Choroid plexus epithelial cell (primary cell): ENCODE results near the gene ANGPTL2.
"Not testable (repeated sequence)": the region's sequence is repeated elsewhere in the genome, so short reads cannot be mapped to it uniquely, and the experiment has no call there.

Source experiments
- DNase-seq: peaks from one replicate; pipeline ENCODE4 v3.0.0-alpha.2; 2010; ENCODE audit warnings: low read depth
- H3K4me3 ChIP-seq: 2 replicates; pipeline ENCODE4 v1.5.1; 2011; ENCODE audit warnings: low read depth, mild to moderate bottlenecking, control low read depth, low read length, moderate library complexity
- TF ChIP-seq, protein P1 (sequence below): conservative IDR thresholded peaks from 2 replicates; pipeline ENCODE4 v1.5.1; 2011; ENCODE audit warnings: low read depth, mild to moderate bottlenecking, control low read depth, inconsistent platforms, low read length, moderate library complexity

Gene ANGPTL2

GRCh38 chr9:127147251-127147650 is 24.8 kb upstream of the ANGPTL2 start:
- TF ChIP-seq, protein P1, sequence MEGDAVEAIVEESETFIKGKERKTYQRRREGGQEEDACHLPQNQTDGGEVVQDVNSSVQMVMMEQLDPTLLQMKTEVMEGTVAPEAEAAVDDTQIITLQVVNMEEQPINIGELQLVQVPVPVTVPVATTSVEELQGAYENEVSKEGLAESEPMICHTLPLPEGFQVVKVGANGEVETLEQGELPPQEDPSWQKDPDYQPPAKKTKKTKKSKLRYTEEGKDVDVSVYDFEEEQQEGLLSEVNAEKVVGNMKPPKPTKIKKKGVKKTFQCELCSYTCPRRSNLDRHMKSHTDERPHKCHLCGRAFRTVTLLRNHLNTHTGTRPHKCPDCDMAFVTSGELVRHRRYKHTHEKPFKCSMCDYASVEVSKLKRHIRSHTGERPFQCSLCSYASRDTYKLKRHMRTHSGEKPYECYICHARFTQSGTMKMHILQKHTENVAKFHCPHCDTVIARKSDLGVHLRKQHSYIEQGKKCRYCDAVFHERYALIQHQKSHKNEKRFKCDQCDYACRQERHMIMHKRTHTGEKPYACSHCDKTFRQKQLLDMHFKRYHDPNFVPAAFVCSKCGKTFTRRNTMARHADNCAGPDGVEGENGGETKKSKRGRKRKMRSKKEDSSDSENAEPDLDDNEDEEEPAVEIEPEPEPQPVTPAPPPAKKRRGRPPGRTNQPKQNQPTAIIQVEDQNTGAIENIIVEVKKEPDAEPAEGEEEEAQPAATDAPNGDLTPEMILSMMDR = no peak
- H3K4me3 ChIP-seq = no peak overlapping the region
- DNase-seq = no peak

DNA sequence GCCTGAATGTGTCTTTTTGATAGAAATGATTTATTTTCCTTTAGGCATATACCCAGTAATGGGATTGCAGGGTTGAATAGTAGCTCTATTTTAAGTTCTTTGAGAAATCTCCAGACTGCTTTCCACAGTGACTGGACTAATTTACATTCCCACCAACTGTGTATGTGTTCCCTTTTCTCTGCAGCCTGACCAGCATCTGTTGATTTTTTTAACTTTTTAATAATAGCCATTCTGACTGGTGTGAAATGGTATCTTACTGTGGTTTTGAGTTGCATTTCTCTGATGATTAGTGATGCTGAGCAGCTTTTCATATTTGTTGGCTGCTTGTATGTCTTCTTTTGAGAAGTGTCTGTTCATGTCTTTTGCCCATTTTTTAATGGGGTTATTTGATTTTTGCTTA is 24.4 kb upstream of the ANGPTL2 start:
- peak; percentile 46 for DNase-seq

DNA sequence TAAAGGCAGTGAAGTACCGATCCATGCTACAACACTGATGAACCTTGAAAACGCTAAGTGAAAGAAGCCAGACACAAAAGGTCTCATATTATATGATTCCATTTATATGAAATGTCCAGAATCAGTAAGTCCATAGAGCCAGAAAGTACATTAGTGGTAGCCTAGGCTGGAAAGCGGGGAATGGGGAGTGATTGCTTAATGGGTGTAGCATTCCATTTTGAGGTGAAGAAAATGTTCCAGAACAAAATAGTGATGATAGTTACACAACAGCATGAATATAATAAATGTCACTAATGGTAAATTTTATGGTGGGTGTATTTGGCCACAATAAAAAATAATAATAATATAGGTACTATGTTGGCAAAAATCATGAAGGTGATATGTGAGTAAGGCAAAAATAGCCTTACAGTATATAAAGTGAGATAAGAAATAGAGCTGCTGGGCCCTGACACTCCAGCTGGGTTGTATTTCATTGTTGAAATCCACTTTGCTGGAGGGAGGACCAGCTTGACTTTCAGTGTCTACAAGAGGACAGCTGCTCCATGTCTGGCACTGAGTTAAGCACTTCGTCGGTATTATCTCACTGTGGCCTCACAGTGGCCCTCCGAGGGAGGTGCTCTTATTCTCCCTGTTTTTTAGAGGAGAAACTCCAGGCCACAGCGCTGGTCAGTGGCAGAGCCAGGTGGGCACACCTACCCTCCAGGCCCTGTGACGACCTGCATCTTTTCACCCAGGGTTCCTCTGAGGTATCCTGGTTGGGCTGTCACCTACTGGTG is 22.4 kb upstream of the ANGPTL2 start:
- TF ChIP-seq, protein P1 = no peak

More for the DNA sequence above, 24.4 kb upstream of the ANGPTL2 start:
- not testable (repeated sequence) for H3K4me3 ChIP-seq

GRCh38 chr9:127143920-127144465 is 21.6 kb upstream of the ANGPTL2 start:
- DNase-seq = no peak
- TF ChIP-seq, protein P1 = no peak

More for the DNA sequence above, 22.4 kb upstream of the ANGPTL2 start:
- no peak overlapping the region for H3K4me3 ChIP-seq
- DNase-seq = no peak

GRCh38 chr9:127142931-127143464 is 20.6 kb upstream of the ANGPTL2 start:
- H3K4me3 ChIP-seq = no peak overlapping the region
- DNase-seq = no peak
- TF ChIP-seq, protein P1 = no peak

More at GRCh38 chr9:127143920-127144465, 21.6 kb upstream of the ANGPTL2 start:
- H3K4me3 ChIP-seq = no peak overlapping the region

- H3K4me3 ChIP-seq = no peak overlapping the region
- DNase-seq = no peak
- TF ChIP-seq, protein P1 = no peak
Measured at GRCh38 chr9:127142291-127142690, 19.9 kb upstream of the ANGPTL2 start.

DNA sequence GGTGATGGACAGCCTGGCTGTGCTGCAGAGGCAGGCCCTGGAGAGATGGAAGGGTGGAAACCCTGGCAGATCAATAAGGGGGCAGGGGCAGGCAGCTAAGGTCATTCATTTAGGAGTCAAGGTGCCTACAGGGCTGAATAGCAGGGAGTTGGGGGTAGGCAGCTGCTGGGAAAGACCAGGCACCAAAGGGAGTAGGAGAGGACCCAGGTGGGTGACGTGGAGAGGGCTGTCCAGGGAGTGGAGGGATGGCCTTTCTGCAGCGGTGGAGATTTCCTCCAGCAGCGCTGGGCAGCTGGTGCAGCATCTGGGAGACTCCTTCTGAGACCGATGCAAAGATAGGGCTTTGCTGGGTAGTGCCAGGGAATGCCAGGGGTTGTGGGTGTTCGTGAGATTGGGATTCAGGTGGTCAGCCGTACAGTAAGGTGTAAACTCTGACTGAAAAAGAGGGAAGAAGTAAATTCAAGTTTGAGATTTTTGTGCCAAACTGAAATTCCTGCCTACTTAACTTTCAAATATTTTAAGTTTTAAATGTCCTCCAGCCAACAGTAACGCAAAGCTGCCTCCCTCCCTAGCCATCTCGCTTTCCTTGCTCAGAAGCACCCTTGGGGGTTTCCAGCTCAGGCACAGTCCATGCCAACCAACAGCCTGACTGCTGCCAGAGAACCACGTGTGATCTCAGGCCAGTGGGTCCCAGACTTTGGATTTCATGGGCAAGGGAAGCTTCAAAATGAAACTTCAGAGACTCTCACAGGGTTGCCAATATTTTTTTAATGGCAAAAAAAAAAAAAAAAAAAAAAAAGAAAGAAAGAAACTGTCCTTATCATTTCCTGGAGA is 18.6 kb upstream of the ANGPTL2 start:
- no peak overlapping the region for H3K4me3 ChIP-seq
- TF ChIP-seq, protein P1 = no peak
- DNase-seq = no peak
